ENCODE measurements around the gene CDT1. TPM values are rescaled to one million over a fixed set of nuclear protein-coding genes. Genes with fewer than 3 reads are reported as not detected.
"Not testable (repeated sequence)": the region's sequence is repeated elsewhere in the genome, so short reads cannot be mapped to it uniquely, and the experiment has no call there.

CDT1 gene
- total and polyA plus RNA-seq, 2 donors from 2014 or later = 0.56 to 1.5 TPM

GRCh38 chr16:88770461-88771293 is 32.9 kb upstream of the CDT1 start:
- no peaks in the 10 kb centered on the region for H3K36me3 ChIP-seq (ENCODE audit: control insufficient read depth in 2 of 3, insufficient read depth in 3 of 3, low read length in 3 of 3)
- no peak for FAIRE-seq
- intact Hi-C loops (cut with DNase I) = no loop called here
- no peaks in the 10 kb centered on the region for H3K27me3 ChIP-seq (ENCODE audit: control insufficient read depth, insufficient read depth, low read length)
- peak overlapping the region; percentile 92 to 95 for H3K27ac ChIP-seq (ENCODE audit: low read depth in 2 of 2, low read length in 2 of 2)
- TF ChIP-seq CTCF (IDR thresholded peaks at IDR 0.05; ENCODE audit: borderline replicate concordance, extremely low read depth, insufficient read depth) = no peak
- peaks cover 0 to 62% (median 22%) of the 10 kb centered on the region in 3 donors for H3K4me1 ChIP-seq (ENCODE audit: control insufficient read depth in 2 of 3, insufficient read depth in 2 of 3, low read depth in 1 of 3, low read length in 3 of 3)
- peak overlapping the region in 2 of 3 donors; percentile 18 to 46 for H3K4me3 ChIP-seq (ENCODE audit: low read length in 3 of 3)
- DNase-seq = peak; percentile 91 to 95 (median 93)
- no peaks in the 10 kb centered on the region for H3K9me3 ChIP-seq (ENCODE audit: control insufficient read depth in 2 of 3, insufficient read depth in 1 of 3, low read length in 3 of 3)
- H3K9ac ChIP-seq (ENCODE audit: low read length in 3 of 3) = peak overlapping the region in 2 of 3 donors; percentile 32 to 65

- no peaks in the 10 kb centered on the region for H3K36me3 ChIP-seq (ENCODE audit: control insufficient read depth in 2 of 3, insufficient read depth in 3 of 3, low read length in 3 of 3)
- no peaks in the 10 kb centered on the region for H3K27me3 ChIP-seq (ENCODE audit: control insufficient read depth, insufficient read depth, low read length)
- H3K9me3 ChIP-seq (ENCODE audit: control insufficient read depth in 2 of 3, insufficient read depth in 1 of 3, low read length in 3 of 3) = no peaks in the 10 kb centered on the region
- FAIRE-seq = no peak
- intact Hi-C loops (cut with DNase I) = no loop called here
- H3K4me1 ChIP-seq (ENCODE audit: control insufficient read depth in 2 of 3, insufficient read depth in 2 of 3, low read depth in 1 of 3, low read length in 3 of 3) = peaks cover 0 to 62% (median 22%) of the 10 kb centered on the region in 3 donors
- peak overlapping the region; percentile 74 to 92 for H3K27ac ChIP-seq (ENCODE audit: low read depth in 2 of 2, low read length in 2 of 2)
- TF ChIP-seq CTCF (IDR thresholded peaks at IDR 0.05; ENCODE audit: borderline replicate concordance, extremely low read depth, insufficient read depth) = no peak
- peak overlapping the region in 1 of 3 donors; percentile 65 for H3K9ac ChIP-seq (ENCODE audit: low read length in 3 of 3)
- DNase-seq = no peak
- peak overlapping the region in 1 of 3 donors; percentile 46 for H3K4me3 ChIP-seq (ENCODE audit: low read length in 3 of 3)
These were observed 32.3 kb upstream of the CDT1 start for GRCh38 chr16:88771294-88771772.

- H3K36me3 ChIP-seq (ENCODE audit: control insufficient read depth in 2 of 3, insufficient read depth in 3 of 3, low read length in 3 of 3); DNase-seq; FAIRE-seq; H3K9me3 ChIP-seq (ENCODE audit: control insufficient read depth in 2 of 3, insufficient read depth in 1 of 3, low read length in 3 of 3); H3K27me3 ChIP-seq (ENCODE audit: control insufficient read depth, insufficient read depth, low read length); intact Hi-C loops (cut with DNase I); H3K4me3 ChIP-seq (ENCODE audit: low read length in 3 of 3): not testable (repeated sequence)
- peak overlapping the region in 1 of 3 donors; percentile 22 for H3K9ac ChIP-seq (ENCODE audit: low read length in 3 of 3)
- H3K4me1 ChIP-seq (ENCODE audit: control insufficient read depth in 2 of 3, insufficient read depth in 2 of 3, low read depth in 1 of 3, low read length in 3 of 3) = peaks cover 0 to 60% (median 22%) of the 10 kb centered on the region in 3 donors
- peak overlapping the region in 1 of 2 donors; percentile 8 for H3K27ac ChIP-seq (ENCODE audit: low read depth in 2 of 2, low read length in 2 of 2)
These were observed 31.8 kb upstream of the CDT1 start for GRCh38 chr16:88771781-88772180.
